GM13977 (cell line): ENCODE data around the gene ROBO2.

Source experiments
- DNase-seq: peaks from one replicate; pipeline ENCODE4 v3.0.0; 2012; ENCODE audit warnings: low spot score
- in situ Hi-C: fragments of 300-500 bp; cut with MboI; formaldehyde crosslinking; loops from one replicate; pipeline ENCODE4 v1.12.0; 2022; ENCODE audit warnings: low sequenced_read_pairs, low pct_unique_long_range_greater_than_20kb, mixed read lengths, inconsistent platforms; ENCODE audit not compliant: unreplicated experiment
- TF ChIP-seq, protein P1 (sequence below): IDR thresholded peaks from 2 replicates; pipeline ENCODE4 v1.5.1; 2012; ENCODE audit warnings: mild to moderate bottlenecking, control low read depth; ENCODE audit not compliant: insufficient read depth; ENCODE audit errors: extremely low read depth, missing control alignments

ROBO2 gene

DNA sequence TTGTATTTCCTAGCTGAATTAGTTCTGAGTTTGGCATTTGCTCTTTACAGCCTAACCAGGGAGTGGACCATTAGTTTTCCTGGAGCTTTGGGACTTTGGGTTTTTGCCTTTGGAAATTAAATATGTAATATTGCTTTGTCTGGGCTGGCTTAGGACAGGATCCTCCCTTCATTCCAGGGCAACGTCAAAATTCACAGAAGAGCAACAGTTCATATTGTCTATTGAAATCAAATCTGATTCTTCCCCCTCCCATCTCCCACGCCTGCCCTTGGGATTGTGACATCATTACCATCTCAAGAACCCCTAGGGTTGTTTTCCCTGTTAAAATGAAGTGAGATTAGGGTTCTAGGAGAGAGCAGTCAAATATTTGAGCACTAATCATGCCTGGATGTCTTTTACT, 194.1 kb downstream of the ROBO2 start:
- TF ChIP-seq, protein P1, sequence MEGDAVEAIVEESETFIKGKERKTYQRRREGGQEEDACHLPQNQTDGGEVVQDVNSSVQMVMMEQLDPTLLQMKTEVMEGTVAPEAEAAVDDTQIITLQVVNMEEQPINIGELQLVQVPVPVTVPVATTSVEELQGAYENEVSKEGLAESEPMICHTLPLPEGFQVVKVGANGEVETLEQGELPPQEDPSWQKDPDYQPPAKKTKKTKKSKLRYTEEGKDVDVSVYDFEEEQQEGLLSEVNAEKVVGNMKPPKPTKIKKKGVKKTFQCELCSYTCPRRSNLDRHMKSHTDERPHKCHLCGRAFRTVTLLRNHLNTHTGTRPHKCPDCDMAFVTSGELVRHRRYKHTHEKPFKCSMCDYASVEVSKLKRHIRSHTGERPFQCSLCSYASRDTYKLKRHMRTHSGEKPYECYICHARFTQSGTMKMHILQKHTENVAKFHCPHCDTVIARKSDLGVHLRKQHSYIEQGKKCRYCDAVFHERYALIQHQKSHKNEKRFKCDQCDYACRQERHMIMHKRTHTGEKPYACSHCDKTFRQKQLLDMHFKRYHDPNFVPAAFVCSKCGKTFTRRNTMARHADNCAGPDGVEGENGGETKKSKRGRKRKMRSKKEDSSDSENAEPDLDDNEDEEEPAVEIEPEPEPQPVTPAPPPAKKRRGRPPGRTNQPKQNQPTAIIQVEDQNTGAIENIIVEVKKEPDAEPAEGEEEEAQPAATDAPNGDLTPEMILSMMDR, result no peak
- DNase-seq, result no peak
- in situ Hi-C loops, result no loop called here

DNA sequence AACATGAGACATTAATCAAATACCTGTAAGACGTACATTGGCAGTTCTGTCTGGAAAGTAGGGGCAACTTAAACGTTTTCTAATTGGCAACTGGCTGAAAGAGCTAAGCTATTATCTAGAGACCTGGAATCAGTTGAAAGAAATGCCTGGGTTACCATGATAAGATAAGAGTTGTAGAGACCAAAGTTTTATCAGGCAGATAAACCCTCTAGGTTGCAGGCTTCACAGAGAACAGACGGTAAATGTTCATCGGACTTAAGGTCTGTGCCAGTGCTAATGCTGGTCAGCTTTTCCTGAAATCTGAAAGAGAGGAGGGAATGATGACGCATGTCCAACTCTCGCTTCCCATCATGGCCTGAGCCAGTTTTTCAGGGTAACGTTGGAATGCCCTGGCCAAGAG, 196.2 kb downstream of the ROBO2 start:
- no peak for DNase-seq
- in situ Hi-C loops, result no loop called here
- TF ChIP-seq, protein P1, result no peak

DNA sequence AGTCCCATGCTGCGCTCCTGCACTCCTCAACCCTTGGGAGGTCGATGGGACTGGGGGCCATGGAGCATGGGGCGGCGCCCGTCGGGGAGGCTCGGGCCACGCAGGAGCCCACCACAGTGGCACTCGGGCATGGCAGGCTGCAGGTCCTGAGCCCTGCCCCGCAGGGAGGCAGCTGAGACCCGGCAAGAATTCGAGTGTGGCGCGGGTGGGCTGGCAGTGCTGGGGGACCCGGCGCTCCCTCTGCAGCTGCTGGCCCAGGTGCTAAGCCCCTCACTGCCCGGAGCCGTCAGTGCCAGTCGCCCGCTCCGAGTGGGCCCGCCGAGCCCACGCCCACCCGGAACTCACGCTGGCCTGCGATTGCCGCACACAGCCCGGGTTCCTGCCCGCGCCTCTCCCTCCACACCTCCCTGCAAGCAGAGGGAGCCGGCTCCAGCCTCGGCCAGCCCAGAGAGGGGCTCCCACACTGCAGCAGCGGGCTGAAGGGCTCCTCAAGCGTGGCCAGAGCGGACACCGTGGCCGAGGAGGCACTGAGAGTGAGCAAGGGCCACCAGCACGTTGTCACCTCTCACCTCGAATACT, 200.3 kb downstream of the ROBO2 start:
- DNase-seq, result no peak
- in situ Hi-C loops, result no loop called here
- TF ChIP-seq, protein P1, result no peak

DNA sequence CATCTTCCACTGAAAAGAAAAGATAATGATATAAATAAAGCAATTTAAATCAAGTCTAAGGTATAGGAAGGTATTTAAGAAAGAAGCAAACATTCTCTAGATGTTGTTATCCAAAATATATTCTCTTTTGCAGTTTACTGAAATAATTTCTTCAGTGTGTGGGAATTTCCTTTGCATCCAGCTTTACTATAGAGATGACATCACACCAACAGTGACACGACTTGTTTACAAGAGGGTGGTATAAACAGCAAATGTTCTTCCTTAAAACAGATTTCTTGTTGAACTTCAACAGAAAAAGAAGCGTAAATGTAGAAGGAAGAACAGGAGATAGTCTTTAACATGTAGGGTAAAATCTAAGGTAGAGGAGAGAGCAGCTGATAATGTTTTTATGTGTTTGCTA, 202.5 kb downstream of the ROBO2 start:
- DNase-seq, result no peak
- in situ Hi-C loops, result no loop called here

DNA sequence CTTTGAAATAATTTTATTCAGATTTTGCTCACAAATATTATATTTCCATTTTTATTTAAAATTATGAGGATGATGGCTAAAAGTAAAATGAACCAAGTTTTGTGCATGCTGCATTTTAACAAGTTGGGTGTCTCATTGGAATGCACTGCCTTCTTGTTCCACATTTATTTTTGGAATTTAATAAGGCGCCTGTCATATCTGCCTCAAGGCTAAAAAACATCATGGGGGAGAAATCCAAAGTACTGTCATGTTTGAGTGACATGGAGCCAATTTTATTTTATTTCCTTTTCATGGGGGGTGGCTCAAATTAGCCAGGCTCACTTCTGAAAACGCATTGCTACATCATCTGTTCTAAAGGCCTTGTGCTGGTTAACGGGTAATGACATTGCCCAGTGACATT, 205.1 kb downstream of the ROBO2 start:
- DNase-seq, result no peak
- TF ChIP-seq, protein P1, result no peak
- in situ Hi-C loops, result no loop called here

More for the DNA sequence above, 202.5 kb downstream of the ROBO2 start:
- TF ChIP-seq, protein P1, result no peak

DNA sequence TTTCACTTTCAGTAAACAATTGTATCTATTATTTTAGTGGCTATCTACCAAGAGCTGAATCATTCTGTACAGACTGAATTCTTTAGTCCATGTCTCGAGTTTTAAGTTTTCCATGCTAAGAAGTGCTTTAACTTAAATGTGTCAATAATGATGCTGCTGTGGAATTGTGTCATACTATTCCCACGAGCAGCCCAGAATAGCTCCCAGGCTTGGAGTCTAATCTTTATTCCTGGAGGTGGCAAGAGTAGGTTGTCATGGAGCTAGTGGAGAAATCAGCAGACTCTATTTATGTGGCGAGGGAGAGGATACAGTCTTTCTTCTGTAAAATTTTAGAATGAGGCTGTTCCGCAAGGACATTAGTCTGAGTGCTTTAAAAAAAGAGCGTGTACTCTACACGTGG, 207.2 kb downstream of the ROBO2 start:
- TF ChIP-seq, protein P1, result no peak
- no peak for DNase-seq
- in situ Hi-C loops, result no loop called here

DNA sequence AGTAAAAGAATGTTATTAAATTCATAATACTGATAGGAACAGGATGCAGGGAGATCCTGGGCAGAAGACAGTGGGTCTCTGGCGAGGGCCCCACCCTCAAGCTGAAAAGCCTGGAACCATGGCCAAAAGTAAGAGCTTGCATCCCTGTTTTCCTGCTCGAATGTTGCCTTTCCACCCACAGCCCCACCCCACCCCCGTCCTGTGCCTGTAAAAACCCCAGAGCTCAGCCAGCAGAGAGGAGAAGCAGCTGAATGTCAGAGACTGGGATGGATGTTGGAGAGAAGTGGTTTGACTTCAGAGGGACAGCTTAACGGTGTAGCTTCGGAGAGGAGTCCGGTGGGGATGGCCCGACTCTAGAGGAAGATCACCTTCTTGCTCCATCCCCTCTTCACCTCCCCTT, 207.9 kb downstream of the ROBO2 start:
- TF ChIP-seq, protein P1, result no peak
- in situ Hi-C loops, result no loop called here
- DNase-seq, result no peak
